ENCODE measurements around the gene SNRPN. TPM values are rescaled to one million over a fixed set of nuclear protein-coding genes. Genes with fewer than 3 reads are reported as not detected.
"Not testable (repeated sequence)": the region's sequence is repeated elsewhere in the genome, so short reads cannot be mapped to it uniquely, and the experiment has no call there.

The SNRPN gene
- total RNA-seq: 48.6 and 49.3 TPM in 2 replicates

DNA sequence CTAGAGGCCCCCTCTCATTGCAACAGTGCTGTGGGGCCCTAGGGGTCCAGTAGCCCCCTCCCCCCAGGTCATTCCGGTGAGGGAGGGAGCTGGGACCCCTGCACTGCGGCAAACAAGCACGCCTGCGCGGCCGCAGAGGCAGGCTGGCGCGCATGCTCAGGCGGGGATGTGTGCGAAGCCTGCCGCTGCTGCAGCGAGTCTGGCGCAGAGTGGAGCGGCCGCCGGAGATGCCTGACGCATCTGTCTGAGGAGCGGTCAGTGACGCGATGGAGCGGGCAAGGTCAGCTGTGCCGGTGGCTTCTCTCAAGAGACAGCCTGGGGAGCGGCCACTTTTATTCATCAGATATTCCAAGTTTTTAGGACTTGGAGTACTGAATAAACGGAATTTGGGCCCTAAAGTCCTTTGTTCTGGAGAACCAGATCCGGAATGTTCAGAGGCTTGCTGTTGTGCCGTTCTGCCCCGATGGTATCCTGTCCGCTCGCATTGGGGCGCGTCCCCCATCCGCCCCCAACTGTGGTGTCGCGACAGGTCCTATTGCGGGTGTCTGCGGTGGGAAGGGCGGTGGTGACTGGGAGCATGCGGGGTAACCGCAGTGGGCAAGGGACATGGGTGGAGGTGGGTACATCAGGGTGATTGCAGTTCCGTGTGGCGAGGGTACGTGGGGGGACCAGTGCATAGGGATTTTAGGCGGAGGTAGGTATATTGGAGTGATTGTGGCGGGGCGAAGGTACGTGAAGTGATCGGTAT, at the start of gene SNRPN, which contains the start of gene SNURF:
SNRPN (plus strand) TSS at position 205 of the 748 bp plus-strand sequence. CDS start 19,467 bp downstream, outside the sequence.
SNURF (plus strand) TSS at position 205 of the 748 bp plus-strand sequence; CDS start at position 267, 62 bp downstream.
- no peaks in the 10 kb centered on the region for H3K27me3 Mint-ChIP-seq
- peak within 1 kb of the TSS; percentile 84 for H3K27ac Mint-ChIP-seq
- DNase-seq: peak; percentile 37
- peaks cover 14% of the 10 kb centered on the region for H3K4me1 Mint-ChIP-seq
- peak; percentile 51 for ATAC-seq (ENCODE audit: low read depth)
- peak within 1 kb of the TSS; percentile 91 for H3K4me3 Mint-ChIP-seq
- TF ChIP-seq, protein P1, sequence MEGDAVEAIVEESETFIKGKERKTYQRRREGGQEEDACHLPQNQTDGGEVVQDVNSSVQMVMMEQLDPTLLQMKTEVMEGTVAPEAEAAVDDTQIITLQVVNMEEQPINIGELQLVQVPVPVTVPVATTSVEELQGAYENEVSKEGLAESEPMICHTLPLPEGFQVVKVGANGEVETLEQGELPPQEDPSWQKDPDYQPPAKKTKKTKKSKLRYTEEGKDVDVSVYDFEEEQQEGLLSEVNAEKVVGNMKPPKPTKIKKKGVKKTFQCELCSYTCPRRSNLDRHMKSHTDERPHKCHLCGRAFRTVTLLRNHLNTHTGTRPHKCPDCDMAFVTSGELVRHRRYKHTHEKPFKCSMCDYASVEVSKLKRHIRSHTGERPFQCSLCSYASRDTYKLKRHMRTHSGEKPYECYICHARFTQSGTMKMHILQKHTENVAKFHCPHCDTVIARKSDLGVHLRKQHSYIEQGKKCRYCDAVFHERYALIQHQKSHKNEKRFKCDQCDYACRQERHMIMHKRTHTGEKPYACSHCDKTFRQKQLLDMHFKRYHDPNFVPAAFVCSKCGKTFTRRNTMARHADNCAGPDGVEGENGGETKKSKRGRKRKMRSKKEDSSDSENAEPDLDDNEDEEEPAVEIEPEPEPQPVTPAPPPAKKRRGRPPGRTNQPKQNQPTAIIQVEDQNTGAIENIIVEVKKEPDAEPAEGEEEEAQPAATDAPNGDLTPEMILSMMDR (IDR thresholded peaks at IDR 0.05): no peak
- intact Hi-C loops (cut with micrococcal nuclease): loop anchor here (5.0 to 10.0 kb wide), 2 partner anchors 410 to 1127 kb away; no protein-coding TSS in a partner anchor
- peaks cover 3% of the 10 kb centered on the region for H3K9me3 Mint-ChIP-seq
- CTCF ChIA-PET: no interaction called here
- peaks cover 10% of the 10 kb centered on the region for H3K36me3 Mint-ChIP-seq (ENCODE audit: low read depth)
- POLR2A ChIA-PET: no interaction called here

DNA sequence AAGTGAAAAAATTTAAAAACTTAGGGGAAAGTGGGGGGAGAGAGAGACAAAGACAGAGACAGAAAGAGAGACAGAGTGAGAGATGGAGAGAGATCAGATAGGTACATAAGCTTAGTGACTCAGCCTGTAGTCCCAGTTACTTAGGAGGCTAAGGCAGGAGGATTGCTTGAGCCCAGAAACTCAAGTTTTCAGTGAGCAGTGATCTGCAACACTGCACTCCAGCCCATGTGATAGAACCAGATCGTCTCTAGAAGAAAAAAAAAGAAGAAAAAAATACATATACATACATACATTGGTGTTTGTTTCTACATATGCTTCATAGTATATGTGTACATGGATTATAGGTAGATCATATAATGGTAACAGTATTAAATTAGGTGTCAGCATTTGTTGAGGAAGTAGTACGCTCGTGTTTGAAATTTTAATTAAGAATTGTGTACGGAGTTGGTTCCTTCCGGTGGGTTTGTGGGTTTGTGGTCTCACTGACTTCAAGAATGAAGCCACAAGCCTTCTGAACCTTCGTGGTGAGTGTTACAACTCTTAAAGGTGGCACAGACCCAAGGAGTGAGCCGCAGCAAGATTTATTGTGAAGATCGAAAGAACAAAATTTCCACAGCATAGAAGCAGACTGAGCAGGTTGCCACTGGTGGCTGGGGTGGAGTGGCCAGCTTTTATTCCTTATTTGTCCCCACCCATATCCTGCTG, 38.3 kb upstream of the SNRPN start:
- ChIA-PET CTCF (no interaction called here), POLR2A (no interaction called here)
- DNase-seq (no peak), ATAC-seq (ENCODE audit: low read depth) (no peak)
- TF ChIP-seq, protein P1 (IDR thresholded peaks at IDR 0.05): no peak
- peaks cover 24% of the 10 kb centered on the region for H3K9me3 Mint-ChIP-seq
- H3K27ac Mint-ChIP-seq: no peak overlapping the region
- no peaks in the 10 kb centered on the region for H3K27me3 Mint-ChIP-seq
- peaks cover 4% of the 10 kb centered on the region for H3K4me1 Mint-ChIP-seq
- intact Hi-C loops (cut with micrococcal nuclease): no loop called here
- no peak overlapping the region for H3K4me3 Mint-ChIP-seq
- no peaks in the 10 kb centered on the region for H3K36me3 Mint-ChIP-seq (ENCODE audit: low read depth)

DNA sequence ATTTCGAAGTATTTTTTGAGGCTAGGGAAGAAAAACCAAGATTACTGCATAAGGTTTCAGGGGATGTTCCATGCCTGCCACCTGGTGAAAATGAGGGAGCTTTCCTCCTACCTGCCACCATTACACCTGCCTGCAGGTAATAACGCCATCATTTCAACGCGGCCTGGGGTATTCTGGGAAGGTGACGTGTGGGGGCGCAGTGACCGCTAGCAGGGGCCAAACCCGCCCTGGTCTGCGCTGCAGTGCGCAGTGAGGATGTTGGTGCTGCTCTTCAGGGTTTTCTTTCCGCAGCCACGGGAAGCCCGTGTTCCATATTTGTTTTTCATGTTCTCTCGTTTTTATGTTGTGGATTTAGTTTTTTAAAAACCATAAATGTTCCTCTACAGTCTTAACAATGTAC, 37.4 kb upstream of the SNRPN start:
- intact Hi-C loops (cut with micrococcal nuclease): no loop called here
- peaks cover 4% of the 10 kb centered on the region for H3K4me1 Mint-ChIP-seq

DNA sequence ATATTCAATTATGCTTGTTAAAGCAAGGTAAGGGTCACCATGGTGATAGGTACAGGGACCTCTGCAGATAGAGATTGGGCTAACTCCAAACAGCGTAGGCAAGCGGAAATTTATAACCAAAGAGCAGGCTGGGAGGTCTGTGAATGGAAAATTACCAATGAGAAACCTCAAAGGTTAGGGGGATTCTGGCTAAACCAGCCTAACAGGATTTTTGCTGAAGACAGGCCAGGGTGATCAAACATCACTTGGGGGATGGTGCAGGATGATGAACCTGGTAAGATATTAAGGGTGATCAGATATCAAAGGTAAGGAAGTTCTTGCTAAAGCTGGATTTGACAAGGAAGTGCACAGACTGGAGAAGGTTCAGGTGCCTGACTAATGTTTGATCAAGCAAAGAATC, 35.3 kb upstream of the SNRPN start:
- Mint-ChIP-seq H3K27me3 (no peaks in the 10 kb centered on the region), H3K36me3 (ENCODE audit: low read depth) (no peaks in the 10 kb centered on the region), H3K27ac (no peak overlapping the region), H3K4me3 (no peak overlapping the region), H3K9me3 (peaks cover 24% of the 10 kb centered on the region), H3K4me1 (peaks cover 4% of the 10 kb centered on the region)
- ChIA-PET CTCF (no interaction called here), POLR2A (interaction anchor here (0.7 kb wide), 1 partner anchor 14 kb away, joined by 3 read pairs; no protein-coding TSS in a partner anchor)
- TF ChIP-seq, protein P1 (IDR thresholded peaks at IDR 0.05): no peak
- ATAC-seq (ENCODE audit: low read depth) (no peak), DNase-seq (no peak)
- intact Hi-C loops (cut with micrococcal nuclease): no loop called here

More for the DNA sequence above, 37.4 kb upstream of the SNRPN start:
- TF ChIP-seq, protein P1 (IDR thresholded peaks at IDR 0.05): no peak
- H3K36me3 Mint-ChIP-seq (ENCODE audit: low read depth): no peaks in the 10 kb centered on the region
- H3K4me3 Mint-ChIP-seq: no peak overlapping the region
- peaks cover 24% of the 10 kb centered on the region for H3K9me3 Mint-ChIP-seq
- POLR2A ChIA-PET: no interaction called here
- no peak for DNase-seq
- no peaks in the 10 kb centered on the region for H3K27me3 Mint-ChIP-seq
- no peak for ATAC-seq (ENCODE audit: low read depth)
- H3K27ac Mint-ChIP-seq: no peak overlapping the region
- CTCF ChIA-PET: no interaction called here

DNA sequence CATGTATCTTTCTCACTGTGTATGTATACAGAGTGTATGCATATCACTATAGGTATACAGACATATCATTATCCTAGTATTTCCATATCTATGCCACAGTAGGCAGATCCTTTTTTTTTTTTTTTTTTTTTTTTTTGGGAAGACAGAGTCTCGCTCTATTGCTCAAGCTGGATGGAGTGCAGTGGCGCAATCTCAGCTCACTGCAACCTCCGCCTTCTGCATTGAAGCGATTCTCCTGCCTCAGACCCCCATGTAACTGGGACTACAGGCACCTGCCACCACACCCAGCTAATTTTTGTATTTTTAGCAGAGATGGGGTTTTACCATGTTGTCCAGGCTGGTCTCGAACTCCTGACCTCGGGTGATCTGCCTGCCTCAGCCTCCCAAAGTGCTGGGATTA, 32.0 kb upstream of the SNRPN start:
- H3K27me3 Mint-ChIP-seq; CTCF ChIA-PET; ATAC-seq (ENCODE audit: low read depth); H3K9me3 Mint-ChIP-seq; intact Hi-C loops (cut with micrococcal nuclease); POLR2A ChIA-PET; DNase-seq; H3K27ac Mint-ChIP-seq; H3K36me3 Mint-ChIP-seq (ENCODE audit: low read depth); H3K4me1 Mint-ChIP-seq; H3K4me3 Mint-ChIP-seq: not testable (repeated sequence)

All from activated B cell treated with CpG ODN at 0.5 μM for 24 hours (primary cell).